WI38 (cell line): ENCODE results near the gene CCDC158.

Experiments used
- H3K4me3 ChIP-seq: 2 replicates; pipeline ENCODE4 v1.5.1; 2011; ENCODE audit warnings: low read depth, mild to moderate bottlenecking, control low read depth, low read length
- TF ChIP-seq, protein P1 (sequence below): IDR thresholded peaks from 2 replicates; pipeline ENCODE4 v1.5.1; 2012; ENCODE audit warnings: low read depth, mild to moderate bottlenecking, control low read depth, low read length

Gene CCDC158

DNA sequence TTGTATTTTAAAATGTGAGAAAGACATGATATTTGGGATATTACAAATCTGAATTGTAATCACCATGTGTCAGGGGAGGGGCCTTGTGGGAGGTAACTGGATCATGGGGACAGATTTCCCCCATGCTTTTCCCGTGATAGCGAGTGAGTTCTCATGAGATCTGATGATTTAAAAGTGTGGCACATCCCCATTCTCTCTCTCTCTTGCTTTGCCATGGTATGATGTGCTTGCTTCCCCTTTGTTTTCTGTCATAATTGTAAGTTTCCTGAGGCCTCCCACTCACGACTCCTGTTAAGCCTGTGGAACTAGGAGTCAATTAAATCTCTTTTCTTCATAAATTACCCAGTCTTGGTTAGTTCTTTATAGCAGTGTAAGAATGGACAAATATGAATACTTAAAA, 39.0 kb downstream of the CCDC158 start:
- no peak overlapping the region for H3K4me3 ChIP-seq
- TF ChIP-seq, protein P1, sequence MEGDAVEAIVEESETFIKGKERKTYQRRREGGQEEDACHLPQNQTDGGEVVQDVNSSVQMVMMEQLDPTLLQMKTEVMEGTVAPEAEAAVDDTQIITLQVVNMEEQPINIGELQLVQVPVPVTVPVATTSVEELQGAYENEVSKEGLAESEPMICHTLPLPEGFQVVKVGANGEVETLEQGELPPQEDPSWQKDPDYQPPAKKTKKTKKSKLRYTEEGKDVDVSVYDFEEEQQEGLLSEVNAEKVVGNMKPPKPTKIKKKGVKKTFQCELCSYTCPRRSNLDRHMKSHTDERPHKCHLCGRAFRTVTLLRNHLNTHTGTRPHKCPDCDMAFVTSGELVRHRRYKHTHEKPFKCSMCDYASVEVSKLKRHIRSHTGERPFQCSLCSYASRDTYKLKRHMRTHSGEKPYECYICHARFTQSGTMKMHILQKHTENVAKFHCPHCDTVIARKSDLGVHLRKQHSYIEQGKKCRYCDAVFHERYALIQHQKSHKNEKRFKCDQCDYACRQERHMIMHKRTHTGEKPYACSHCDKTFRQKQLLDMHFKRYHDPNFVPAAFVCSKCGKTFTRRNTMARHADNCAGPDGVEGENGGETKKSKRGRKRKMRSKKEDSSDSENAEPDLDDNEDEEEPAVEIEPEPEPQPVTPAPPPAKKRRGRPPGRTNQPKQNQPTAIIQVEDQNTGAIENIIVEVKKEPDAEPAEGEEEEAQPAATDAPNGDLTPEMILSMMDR: no peak

DNA sequence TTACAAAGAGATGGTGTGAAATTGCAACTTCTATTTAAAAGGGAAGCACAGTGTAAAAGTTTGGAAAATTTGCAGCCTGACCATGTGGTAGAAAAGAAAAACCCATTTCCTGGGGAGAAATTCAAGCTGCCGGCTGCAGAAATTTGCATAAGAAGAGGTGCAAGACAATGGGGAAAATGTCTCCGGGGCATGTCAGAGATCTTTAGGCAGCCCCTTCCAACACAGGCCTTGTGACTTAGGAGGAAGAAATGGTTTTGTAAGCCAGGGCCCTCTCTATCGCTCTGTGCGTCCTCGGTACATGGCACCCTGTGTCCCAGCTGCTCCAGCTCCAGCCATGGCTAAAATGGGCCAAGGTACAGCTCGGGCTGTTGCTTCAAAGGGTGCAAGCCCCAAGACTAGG, 40.4 kb downstream of the CCDC158 start:
- TF ChIP-seq, protein P1: no peak
- no peak overlapping the region for H3K4me3 ChIP-seq

DNA sequence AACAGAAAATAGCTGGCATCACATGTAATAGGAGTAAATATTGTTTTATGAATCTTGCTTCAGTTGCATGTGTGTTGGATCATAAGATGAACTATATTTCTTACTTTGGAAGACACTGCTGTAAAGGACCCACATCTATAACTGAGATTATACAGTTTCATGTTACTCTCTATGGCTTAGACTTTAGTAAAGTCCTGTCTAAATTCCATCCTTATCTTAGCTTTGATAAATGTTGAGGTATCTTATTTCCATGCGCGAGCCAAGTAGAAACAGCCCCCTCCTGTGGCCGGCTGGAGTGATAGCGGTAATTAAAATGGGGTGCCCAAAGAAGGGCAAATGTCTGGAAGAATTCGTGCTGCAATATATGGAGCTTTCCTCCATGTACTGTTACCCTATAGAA, 43.0 kb downstream of the CCDC158 start:
- TF ChIP-seq, protein P1: peak; percentile 61
- H3K4me3 ChIP-seq: no peak overlapping the region

DNA sequence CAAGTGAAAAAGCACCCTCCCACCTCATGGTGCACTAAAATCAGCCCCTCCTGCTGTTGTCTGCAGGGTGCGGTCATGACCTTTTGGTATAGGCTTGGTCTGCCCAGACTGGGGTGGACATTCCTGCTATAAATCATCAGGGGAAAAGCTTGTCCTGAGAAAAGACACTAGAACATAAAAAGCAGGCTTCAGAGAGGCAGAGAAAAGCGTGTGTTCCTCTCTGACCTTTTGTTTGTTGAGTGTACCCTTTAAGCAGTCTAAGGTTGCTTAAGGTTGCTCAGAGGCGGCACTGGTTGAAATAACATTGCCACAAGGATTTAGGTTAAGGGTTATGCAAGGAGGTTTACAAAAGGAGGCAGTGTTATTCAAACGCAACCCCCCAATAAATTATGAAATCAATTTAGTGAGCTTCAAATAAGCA, 43.5 kb downstream of the CCDC158 start:
- TF ChIP-seq, protein P1: no peak

DNA sequence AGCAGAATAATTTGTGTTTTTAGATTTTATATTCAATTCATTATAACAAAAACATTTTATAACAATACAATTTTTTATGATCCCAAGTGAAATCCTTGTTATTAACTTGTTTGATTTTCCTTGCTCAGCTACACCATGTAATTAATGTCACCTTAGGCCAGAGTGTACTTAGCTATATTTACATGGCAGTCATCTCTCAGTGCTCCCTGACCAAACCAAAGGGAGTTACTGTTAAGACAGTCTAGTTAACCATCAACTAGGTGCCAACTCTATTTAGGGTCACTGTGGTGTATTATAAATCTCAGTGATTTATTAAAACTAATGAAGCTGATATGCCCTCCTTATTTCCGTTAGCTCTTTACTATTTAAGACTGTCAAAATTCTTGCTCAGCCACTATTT, 44.4 kb downstream of the CCDC158 start:
- H3K4me3 ChIP-seq: no peak overlapping the region
- TF ChIP-seq, protein P1: no peak

More for the DNA sequence above, 43.5 kb downstream of the CCDC158 start:
- H3K4me3 ChIP-seq: no peak overlapping the region

DNA sequence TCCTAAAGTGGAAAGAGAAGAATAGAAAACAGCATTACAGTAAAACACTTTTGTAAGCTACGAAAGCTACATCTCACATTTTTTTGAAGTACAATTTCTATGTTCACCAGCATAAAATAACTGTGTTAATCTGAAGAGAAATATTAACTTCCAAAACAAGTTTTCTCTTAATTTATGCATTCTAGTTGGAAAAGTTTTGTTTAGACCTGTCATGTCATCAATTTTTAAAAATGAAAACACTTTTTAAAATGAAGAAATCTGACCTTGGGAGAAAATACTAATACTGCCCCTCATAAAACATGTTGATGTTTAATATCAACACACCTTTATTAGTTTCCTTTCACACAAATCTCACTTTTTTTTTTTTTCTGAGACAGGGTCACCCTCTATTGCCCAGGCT, 45.2 kb downstream of the CCDC158 start:
- TF ChIP-seq, protein P1: no peak

DNA sequence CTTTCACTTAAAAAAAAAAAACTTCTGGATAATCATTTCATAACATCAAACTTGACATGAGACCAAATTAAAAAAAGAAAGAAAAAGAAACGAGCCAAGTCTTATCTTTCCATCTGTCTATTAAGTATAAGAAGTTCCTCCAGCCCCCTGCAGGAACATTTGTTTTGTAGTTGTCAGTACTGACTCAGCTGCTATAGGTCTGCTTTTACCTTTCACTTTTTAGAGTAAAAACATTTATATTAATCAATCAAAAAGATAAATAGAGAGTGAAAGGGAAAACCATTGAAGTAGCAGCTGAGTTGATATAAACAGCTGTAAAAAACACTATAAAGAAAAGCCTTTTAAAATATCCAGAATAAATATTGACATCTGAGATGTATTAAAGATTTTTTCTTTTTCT, 46.1 kb downstream of the CCDC158 start:
- TF ChIP-seq, protein P1: no peak
- no peak overlapping the region for H3K4me3 ChIP-seq

More for the DNA sequence above, 45.2 kb downstream of the CCDC158 start:
- H3K4me3 ChIP-seq: no peak overlapping the region
